Stimulated activated CD4-positive, alpha-beta T cell treated with anti-CD3 and anti-CD28 coated beads, Interleukin-2, amount 100 ng/mL, for 4 hours (primary cell): Measurements from ENCODE around the gene DTHD1.

Source experiments
- DNase-seq: peaks from one replicate; pipeline ENCODE4 v3.0.0-alpha.2; 2020; ENCODE audit warnings: low read depth

DTHD1 gene

DNA sequence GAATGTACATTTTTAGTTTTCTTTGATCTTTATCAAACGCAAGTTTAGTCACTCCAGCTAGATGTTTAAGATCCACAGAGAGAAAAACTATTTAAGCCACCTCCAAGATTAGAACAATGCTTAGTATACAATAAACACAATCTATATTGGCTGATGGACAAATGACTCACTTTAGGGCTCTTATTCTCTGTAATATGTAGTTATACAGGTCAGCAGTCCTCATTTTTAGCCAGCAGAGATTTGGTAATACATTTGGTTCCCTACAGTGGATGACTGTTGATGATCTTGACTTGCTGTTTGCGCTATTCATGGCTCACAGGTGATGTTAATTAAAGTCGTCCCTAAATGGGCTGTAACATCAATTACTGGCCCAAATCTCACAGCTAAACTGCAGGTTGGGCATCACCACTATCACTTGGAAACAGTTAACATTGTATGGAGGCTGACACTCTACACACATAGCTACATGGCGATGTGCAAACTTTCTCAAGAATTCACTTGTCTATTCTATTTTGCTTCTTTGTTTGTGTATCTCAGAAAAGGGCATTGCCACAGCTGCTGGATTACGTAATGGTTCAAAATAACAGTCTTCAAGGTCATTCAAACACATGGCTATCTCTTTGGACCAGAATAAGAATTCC, 11.8 kb upstream of the DTHD1 start:
- no peak for DNase-seq

DNA sequence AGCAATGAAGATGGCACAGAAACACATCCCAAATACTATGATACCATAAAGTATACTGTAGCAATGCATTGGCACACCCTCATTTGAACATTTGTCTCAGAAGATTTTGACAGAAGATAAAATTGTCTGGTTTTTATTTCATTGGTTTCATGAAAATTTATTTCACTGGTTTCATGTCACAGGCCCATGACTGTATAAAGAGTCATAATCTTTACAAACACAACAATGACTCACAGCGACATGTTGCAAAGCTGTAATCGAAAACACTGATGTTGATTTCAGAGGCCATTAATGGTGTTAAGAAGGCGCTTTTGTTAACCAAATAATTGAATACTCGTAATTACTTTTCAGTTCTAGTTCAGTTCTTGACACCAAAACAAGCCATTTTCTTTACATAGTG, 8.1 kb upstream of the DTHD1 start:
- no peak for DNase-seq

DNA sequence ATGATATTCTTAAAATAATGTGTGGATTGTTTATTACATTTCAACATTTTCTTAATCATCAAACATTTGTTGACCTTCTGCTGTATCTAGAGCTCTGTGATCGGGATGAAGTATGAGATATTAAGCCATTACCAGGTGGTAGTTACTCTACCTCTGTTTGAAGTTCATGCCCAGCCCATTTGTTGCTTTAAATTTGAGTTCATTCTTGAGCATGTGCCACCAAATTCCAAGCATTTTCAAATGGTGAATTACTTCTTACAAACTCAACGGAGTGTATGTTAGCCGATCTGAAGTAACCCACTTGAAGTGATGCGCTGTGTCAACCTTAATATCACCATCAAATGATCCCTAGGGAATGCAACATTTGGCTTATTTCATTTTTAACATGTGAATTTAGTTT, 7.3 kb upstream of the DTHD1 start:
- no peak for DNase-seq

DNA sequence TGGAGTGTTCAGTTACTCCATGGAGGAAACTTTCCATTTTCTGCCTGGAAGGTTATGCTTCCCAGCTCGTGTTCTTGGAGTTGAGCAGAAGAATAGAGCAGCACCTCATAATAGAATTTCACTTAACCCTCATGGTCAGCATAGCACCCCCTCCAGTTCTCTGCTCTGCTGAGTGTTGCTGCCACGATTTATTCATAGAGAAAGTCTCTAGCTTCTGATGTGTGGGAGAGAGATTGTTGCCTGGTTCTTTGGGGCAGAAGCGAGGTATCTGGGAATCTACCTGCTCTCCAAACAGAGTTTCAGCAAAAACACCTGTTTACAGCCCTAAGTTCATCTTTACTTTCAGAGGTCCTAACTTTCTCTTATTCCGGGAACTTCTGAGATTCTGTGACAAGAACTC, 3.9 kb upstream of the DTHD1 start:
- DNase-seq: no peak

DNA sequence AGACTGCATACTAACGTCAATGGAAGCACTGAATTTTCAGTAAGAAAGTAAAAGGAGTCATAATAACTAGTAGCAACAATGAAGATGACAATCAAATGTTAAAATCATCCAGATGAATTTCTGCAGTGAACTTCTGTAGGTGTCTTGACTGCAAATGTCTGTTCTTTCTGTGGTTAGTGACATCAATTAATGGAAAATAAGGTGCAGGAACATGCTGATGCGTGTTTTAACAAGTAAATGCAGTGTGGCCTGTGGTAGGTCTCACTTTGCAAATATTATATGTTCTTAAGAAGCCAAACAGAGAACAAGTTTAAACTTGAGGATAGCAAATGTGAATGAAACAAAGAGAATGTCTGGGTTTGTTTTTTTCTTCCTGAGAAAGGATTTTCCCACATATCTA, 2.6 kb upstream of the DTHD1 start:
- no peak for DNase-seq

DNA sequence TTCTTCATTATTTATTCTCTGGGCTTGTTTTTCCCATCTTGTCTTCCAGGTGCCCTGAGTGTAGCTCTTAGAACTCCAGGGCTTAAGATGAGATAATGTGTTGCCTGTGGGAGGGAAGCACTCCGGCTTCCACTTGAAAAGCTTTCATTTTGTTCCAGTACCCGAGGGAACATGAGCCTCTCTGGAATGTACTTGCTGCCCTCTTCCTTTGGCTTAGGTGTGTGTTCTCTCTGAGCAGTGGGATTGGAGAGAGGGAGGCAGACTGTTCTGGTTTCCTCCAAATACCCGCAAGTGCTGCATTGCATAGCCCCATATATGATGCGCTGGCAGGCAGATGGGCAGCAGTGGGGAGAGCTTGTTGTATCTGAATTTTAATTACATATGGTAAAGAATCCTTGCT, 861 bp upstream of the DTHD1 start:
- no peak for DNase-seq

DNA sequence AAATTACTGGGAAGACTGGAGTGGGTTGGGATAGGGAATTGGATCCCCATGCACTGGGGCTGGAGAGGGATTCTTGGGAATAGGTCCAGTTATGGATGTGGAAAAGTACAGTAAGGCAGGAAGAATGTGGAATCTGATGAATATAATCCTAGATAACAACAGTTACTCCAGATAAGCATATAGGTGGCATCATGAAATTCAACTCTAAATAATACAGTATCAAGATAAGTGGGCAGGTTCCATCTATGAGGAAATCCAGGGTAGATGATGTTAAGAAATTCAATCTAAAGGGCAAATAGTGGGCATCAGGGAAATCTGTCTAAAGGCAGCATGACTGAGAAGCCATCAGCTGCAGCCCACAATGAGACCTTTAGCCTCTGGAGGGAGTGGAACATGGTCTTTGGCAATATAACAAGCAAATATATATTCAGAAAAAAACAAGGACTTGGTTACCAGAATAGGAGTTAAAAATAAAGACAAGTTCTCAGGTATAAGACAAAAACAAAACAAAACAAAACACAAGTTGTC, 1.2 kb downstream of the DTHD1 start:
- DNase-seq: no peak

DNA sequence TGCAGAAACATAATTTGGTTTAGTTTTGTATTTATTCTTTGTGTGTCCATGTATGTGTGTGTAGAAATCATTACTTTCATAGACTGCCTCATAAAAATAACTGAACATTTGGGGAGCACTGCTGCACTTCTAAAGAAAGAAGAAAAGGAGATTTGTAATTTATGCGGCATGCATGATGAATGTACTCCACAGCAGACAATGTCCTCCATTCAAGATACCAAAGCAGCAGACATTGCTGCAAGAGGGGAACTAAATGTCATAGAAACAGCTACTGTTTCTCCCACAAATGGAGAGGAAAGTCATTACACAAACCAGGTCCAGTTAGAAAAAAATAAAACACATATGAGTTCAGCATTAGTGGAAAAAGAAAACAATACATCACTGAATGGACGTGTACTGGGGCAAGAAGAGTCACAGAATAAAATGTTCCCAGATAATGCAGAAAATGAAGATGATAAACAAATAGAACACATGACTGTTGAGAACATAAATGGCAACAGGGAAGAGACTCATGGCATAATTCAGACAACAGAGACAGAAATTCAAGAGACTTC, 2.6 kb downstream of the DTHD1 start:
- DNase-seq: no peak

DNA sequence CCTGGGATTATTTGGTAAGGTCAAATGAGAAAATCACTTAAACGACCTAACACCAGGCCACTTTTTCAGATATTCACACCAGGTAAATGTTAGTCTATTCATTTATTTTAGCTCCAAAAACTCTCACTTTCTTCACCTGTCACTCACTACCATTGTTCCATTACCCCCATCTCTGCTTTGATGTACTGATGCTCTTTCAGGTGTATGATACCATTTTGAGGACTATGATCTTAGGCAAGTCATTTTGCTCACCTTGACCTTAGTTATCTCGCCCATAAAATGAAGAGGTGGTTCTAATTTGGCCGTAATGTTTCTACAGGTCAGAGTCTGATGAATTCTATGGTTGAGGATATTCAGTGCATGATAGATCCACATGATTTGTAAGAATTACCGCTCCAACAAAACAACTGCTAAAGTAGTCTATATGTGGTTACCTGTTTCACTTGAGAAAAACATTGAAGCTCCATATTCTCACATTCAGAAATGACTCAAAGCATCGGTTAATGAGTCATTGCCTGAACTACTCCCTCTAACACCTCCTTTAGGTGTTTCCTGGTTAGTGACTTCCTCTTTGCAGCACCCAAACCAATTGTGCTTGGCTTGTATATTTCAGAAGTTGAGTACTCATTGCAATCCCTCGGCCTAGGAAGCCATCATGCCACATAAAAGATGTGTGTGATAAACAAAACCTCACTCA, 4.5 kb downstream of the DTHD1 start:
- DNase-seq: peak; percentile 30

DNA sequence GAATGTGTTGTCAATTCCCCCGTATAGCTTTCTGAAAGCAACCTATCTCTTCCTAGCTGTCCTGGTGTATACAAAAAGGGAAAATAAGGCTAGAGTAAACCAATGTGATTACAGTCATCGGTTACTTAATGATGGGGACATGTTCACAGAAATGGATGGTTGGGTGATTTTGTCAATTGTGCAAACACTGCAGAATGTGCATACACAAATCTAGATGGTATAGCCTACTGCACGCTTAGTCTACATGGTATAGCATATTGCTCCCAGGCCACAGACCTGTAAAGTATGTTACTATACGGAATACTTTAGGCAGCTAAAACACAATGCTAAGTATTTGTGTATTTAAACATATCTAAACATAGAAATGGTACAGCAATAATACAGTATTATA, 5.1 kb downstream of the DTHD1 start:
- DNase-seq: no peak

DNA sequence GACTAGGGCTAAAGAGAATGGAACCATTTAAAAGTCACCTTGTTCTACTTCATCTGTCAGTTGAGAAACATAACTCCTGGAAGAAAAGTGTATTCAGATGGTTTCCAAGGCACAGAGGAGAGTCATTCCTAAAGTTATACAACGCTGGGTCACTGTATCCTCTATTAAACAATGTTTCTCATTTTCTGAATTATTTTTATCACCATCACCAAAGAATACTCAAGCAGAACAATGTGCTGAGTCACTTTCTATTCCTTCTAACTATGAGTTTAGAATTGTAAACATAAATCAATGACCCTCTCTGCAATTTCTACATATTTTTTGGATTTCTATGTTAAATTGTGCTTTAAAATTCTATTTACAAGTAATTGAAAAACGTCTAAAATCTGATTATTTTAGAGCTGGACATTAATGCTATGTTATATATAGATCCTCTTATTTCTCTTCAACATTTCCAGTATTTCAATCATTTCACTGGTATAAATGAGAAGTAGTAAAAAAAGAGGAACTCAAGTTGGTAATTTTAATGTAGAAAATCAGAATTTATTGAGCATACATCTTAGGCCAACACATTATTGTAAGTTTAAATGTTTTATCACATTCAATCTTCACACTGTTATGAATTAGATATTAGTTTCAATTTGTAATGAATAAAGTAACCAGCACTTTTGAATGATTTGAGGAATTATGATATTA, 7.5 kb downstream of the DTHD1 start:
- no peak for DNase-seq

DNA sequence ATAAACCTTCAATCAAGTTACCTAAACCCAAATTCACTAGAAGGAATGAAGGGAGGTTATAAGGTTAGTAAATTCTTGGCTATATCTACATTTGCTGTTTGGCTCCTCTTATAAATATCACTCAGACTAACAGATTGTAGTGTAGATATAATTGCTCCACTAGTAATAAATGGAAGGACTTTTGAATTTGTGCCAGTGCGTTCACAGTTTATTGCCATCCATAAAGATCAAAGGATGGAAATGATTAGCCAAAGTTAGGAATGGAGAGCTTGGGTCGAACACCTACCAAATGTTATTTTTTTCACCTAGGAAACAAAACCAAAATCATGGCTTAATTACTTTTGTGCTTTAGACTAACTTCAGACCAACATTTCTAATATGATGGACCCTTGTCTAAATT, 9.2 kb downstream of the DTHD1 start:
- DNase-seq: no peak

DNA sequence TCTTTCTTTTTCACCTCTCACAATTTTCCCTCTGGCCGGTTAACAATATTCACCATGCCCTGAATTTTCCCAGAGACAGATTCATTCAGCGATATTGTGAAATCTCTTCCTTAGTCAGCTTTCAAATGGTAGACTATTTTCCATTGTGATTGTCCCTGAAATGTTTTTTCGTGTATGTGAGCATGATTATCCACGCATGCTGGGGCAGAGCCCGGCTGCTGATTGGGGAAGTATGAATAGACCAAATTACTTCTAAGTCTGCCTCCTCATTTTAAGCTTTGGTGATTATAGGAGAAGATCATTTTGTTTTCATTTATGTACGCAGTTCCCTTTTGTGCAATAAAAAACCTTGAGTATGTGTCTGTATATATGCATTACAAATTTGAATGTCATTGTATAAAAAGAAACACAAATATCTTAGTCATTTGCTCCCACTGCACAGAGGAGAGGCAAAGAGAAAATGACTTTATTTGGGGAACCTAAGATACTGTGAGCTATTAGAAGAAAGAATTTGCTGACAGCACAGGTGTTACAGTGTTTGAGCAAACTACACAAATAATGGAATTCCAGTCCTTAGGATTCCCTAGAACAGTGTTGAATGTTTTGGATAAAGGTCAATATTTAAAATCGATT, 11.3 kb downstream of the DTHD1 start:
- no peak for DNase-seq

DNA sequence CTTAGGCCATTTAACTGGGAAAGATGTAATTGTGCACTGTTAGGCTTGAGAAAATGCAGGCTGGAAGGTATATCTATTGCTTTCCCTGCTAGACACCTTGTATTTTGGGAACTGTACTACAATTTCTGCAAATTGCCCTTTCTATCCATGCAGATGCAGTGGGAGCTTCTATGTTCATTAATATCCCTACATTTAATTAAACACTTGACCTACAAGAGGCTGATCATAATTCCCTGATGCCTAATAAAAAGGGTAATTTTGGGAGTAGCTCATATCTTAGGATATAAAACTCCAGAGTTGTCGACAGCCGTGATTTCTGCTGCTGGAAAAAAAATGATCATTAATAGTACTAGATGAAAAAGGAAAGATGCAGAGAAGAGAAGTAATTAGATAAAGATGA, 19.7 kb downstream of the DTHD1 start:
- DNase-seq: no peak

DNA sequence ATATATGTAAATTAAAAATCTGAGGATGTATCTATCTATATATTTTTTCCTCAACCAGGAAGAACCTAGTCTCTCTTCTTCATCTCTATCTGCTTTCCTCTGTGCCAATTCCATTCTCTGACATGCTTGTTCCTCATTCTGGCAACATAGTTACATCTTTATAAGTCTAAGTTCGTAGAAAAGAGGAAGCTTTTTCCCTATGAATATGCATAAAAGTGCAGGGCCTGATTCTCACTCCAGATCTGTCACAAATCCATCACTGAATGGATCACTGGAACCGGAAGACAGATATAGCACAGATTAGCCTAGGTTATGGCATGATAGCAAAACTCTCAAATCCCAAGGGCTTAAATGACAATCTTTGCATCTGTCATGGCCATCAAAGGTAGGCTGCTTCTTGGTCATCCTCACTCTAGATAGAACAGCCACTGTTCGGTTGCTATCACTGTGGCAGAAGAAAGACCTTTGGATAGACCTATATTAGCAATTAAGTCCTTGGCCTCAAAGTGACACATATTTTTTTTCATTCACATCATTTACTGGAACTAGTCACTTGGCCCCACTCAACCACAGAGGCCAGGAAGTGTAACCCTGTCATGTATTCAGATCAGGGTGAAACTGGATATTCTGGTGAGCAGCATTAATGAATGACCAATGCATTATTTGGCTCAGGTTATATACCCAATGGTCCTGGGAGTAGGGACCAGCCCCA, 22.2 kb downstream of the DTHD1 start:
- no peak for DNase-seq

DNA sequence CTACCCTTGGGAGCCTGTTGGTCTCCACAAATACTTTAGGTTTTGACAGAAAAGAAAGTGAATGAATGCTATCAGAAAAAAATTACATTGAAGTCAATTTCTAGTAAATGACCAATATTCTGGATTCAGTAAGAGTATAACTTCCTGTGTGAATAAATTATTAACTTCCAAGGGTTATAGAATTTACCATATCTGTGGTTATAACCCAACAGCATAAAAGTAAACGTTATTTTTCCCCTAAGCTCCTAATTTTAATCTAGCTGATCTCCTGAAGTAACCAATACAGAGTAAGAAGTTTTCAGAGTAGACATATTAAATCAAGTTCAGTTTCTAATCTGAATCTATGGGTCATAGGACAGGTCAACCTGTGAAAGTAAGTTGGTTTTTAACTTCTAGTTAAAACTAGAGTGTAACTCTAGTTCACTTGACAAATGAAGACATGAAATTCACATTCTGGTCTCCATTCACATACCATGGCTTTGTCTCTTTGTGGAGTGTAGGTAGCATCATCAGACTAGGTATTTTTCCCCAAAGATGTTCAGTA, 22.8 kb downstream of the DTHD1 start:
- no peak for DNase-seq

DNA sequence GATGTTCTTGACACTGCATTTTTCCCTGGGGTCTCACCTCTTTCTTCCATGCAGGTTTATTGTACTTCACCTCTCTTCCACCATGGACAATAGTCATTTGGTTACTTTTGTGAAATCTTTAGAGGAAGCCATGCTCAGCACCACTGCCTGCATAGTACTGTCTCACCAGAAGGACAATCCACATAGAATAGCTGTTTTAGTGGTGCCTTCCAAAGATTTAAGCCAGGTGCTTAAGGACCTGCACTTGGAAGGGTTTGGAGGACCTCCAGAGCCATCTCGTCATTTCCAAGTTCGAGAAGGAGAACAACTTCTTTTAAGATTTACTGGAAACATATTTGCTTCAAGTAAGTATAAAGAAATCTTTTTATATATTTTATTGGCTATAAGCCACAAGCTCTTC, 26.7 kb downstream of the DTHD1 start:
- DNase-seq: no peak

DNA sequence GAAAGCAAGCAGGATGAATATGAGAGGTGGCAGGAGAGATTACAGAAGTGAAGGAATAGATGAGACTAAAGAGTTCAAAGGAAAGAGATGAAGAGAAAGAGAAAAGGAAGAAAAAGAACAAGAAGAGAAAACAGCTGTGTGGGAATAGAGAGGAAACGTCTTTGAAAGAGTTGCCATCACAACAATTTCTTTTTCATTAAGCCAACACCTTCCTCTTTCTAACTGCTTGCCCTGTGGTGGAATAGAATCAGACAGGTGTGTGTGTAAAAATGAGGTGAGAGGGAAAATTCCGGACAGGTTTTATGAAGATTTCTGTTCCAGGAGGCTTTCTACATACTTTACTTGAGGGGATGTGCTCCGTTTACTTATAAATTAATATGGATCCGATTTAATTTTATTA, 28.8 kb downstream of the DTHD1 start:
- DNase-seq: no peak

DNA sequence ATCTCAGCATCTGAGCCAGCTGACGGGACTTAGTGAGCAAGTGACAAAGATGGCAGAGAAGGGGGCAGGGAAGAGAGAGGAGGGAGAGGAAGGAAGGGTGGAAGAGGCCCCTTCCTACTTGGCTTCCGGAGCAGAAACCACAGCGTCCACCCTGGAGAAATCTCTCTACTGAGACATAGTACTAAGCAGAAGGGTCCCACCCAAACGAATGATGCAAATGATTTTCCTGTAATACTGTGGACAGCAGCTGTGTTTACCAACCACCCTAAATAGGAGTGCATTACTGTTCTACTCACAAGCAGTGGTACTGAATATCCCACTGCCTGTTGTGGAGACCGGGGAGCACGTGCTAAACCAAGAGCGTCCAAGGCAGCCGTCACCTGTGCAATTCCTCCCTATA, 29.4 kb downstream of the DTHD1 start:
- DNase-seq: no peak

DNA sequence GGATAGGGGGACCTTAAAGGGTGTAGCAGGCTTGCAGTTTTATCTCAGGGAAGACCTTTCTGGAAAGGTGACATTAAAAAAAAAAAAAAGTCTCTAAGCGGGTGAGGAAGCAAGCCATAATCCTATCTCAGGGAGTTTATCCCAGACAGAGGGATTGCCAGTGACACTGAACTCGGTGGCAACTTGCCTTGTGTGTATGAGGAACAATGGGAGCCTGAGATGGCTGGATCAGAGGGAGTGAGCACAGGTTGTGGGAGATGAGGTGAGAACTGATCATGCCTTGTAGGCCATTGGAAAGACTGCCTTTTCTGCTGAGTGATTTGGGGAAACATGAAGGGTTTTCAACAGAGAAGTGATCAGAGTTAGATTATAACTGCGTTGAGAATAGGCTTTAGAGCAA, 31.1 kb downstream of the DTHD1 start:
- DNase-seq: no peak

DNA sequence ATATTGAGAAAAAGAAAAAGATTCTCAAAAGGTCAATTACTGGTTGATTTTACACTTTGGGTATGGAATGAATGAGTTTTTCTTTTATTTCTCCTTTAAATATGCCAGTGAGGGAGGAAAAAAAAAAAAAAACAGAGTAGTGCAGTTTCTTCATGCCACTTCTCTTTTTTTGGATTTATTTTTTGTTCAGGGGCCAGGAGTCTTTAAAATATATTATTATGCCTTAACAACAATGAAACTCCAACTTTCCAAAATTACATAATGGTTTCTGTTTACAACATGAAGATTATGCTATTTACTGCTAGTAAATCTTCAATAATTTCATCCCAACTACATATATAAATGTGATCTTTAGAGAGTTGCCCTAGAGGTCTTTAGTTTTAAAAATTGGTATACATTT, 31.9 kb downstream of the DTHD1 start:
- DNase-seq: no peak

DNA sequence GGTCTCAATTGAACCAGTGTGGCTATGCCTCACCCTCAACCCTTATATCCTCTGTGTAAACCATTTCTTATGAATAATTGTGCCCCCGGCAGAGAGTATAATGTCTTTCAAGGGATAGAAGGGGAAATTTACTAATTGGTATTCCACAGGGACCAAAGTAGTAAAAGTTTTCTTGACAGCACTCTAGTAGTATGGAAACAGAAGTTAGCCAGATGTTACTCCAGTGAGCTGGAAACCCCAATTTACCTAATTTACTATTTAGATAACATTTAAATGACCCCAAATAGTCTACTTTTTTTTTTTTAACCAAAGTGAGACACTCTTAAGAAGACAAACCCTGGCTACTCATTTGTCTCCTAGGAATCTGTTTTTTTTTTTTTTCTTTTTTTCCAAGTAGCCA, 32.3 kb downstream of the DTHD1 start:
- no peak for DNase-seq
